WTC11 (cell line): ENCODE results near the gene ZNF358. TPM values are rescaled to one million over a fixed set of nuclear protein-coding genes. Genes with fewer than 3 reads are reported as not detected.
A peak's percentile ranks its signal among the peaks of the same experiment; 100 is the strongest.

Experiments
- ATF1 ChIP-seq: sonication (generic); formaldehyde crosslinking; IDR thresholded peaks from 2 replicates; pipeline ENCODE4 v1.8.1; 2023; ENCODE audit warnings: mild to moderate bottlenecking, moderate library complexity, missing genetic modification reagents
- EMX1 ChIP-seq: fragments of 250-450 bp; sonication (Bioruptor Pico); IDR thresholded peaks from 2 replicates; pipeline ENCODE4 v1.8.0; 2021; ENCODE audit warnings: mild to moderate bottlenecking
- FOXP1 ChIP-seq: sonication (generic); formaldehyde crosslinking; IDR thresholded peaks from 2 replicates; pipeline ENCODE4 v1.8.0; 2022; ENCODE audit warnings: missing genetic modification reagents, mild to moderate bottlenecking, moderate library complexity, borderline replicate concordance
- GRHL2 ChIP-seq: fragments of 250-450 bp; sonication (Bioruptor Pico); IDR thresholded peaks from 2 replicates; pipeline ENCODE4 v1.8.0; 2022; ENCODE audit warnings: mild to moderate bottlenecking, moderate library complexity; ENCODE audit not compliant: insufficient replicate concordance, severe bottlenecking
- GTF2I ChIP-seq: fragments of 250-450 bp; sonication (Bioruptor Pico); conservative IDR thresholded peaks from 2 replicates; pipeline ENCODE4 v1.4.0; 2021; ENCODE audit warnings: mild to moderate bottlenecking
- KAT7 ChIP-seq: sonication (generic); formaldehyde crosslinking; IDR thresholded peaks from 2 replicates; pipeline ENCODE4 v1.8.1; 2023; ENCODE audit warnings: missing genetic modification reagents, mild to moderate bottlenecking, borderline replicate concordance
- NFATC4 ChIP-seq: fragments of 250-450 bp; sonication (Bioruptor Pico); IDR thresholded peaks from 2 replicates; pipeline ENCODE4 v1.9.0; 2021; ENCODE audit warnings: mild to moderate bottlenecking
- NFYB ChIP-seq: sonication (generic); formaldehyde crosslinking; conservative IDR thresholded peaks from 2 replicates; pipeline ENCODE4 v1.8.0; 2022; ENCODE audit warnings: low read depth, missing genetic modification reagents
- NR1H2 ChIP-seq: sonication (generic); formaldehyde crosslinking; IDR thresholded peaks from 2 replicates; pipeline ENCODE4 v1.9.0; 2021; ENCODE audit warnings: mild to moderate bottlenecking, moderate library complexity, missing genetic modification reagents
- TCF7 ChIP-seq: sonication (generic); formaldehyde crosslinking; IDR thresholded peaks from 2 replicates; pipeline ENCODE4 v1.8.0; 2022; ENCODE audit warnings: mild to moderate bottlenecking, low read depth, missing genetic modification reagents, moderate library complexity
- TEAD4 ChIP-seq: sonication (generic); formaldehyde crosslinking; IDR thresholded peaks from 2 replicates; pipeline ENCODE4 v1.8.0; 2022; ENCODE audit warnings: mild to moderate bottlenecking, missing genetic modification reagents
- ZNF232 ChIP-seq: sonication (generic); formaldehyde crosslinking; IDR thresholded peaks from 2 replicates; pipeline ENCODE4 v1.8.0; 2022; ENCODE audit warnings: mild to moderate bottlenecking, missing genetic modification reagents
- ZNF416 ChIP-seq: fragments of 250-450 bp; sonication (Bioruptor Pico); IDR thresholded peaks from 2 replicates; pipeline ENCODE4 v1.9.0; 2021; ENCODE audit warnings: mild to moderate bottlenecking, inconsistent platforms
- total RNA-seq: library from RNA; stranded (reverse); gene quantifications from 3 replicates; pipeline ENCODE4 v1.2.3, GENCODE V29; 2021
- TF ChIP-seq, protein P1 (sequence below): fragments of 250-450 bp; sonication (Bioruptor Pico); IDR thresholded peaks from 2 replicates; pipeline ENCODE4 v1.8.0; 2021; ENCODE audit warnings: mild to moderate bottlenecking
- TF ChIP-seq, protein P2 (sequence below): sonication (generic); formaldehyde crosslinking; IDR thresholded peaks from 2 replicates; pipeline ENCODE4 v1.8.0; 2022; ENCODE audit warnings: mild to moderate bottlenecking, missing genetic modification reagents
- TF ChIP-seq, protein P3 (sequence below): sonication (generic); formaldehyde crosslinking; IDR thresholded peaks from 2 replicates; pipeline ENCODE4 v1.8.0; 2022; ENCODE audit warnings: mild to moderate bottlenecking, missing genetic modification reagents
- TF ChIP-seq, protein P4 (sequence below): sonication (generic); formaldehyde crosslinking; IDR thresholded peaks from 2 replicates; pipeline ENCODE4 v1.8.0; 2023; ENCODE audit warnings: missing genetic modification reagents
- TF ChIP-seq, protein P5 (sequence below): fragments of 250-450 bp; sonication (Bioruptor Pico); IDR thresholded peaks from 2 replicates; pipeline ENCODE4 v1.9.0; 2021; ENCODE audit warnings: mild to moderate bottlenecking
- TF ChIP-seq, protein P6 (sequence below): fragments of 250-450 bp; sonication (Bioruptor Pico); IDR thresholded peaks from 2 replicates; pipeline ENCODE4 v2.1.2; 2022; ENCODE audit warnings: mild to moderate bottlenecking, moderate library complexity
- TF ChIP-seq, protein P7 (sequence below): fragments of 250-450 bp; sonication (Bioruptor Pico); IDR thresholded peaks from 2 replicates; pipeline ENCODE4 v1.9.0; 2021; ENCODE audit warnings: mild to moderate bottlenecking
- TF ChIP-seq, protein P8 (sequence below): sonication (generic); formaldehyde crosslinking; IDR thresholded peaks from 2 replicates; pipeline ENCODE4 v1.8.0; 2023; ENCODE audit warnings: missing genetic modification reagents, mild to moderate bottlenecking, borderline replicate concordance
- TF ChIP-seq, protein P9 (sequence below): sonication (generic); formaldehyde crosslinking; IDR thresholded peaks from 2 replicates; pipeline ENCODE4 v1.8.1; 2022; ENCODE audit warnings: missing genetic modification reagents, borderline replicate concordance
- TF ChIP-seq, protein P10 (sequence below): fragments of 250-450 bp; sonication (Bioruptor Pico); IDR thresholded peaks from 2 replicates; pipeline ENCODE4 v1.9.0; 2021; ENCODE audit warnings: moderate library complexity, mild to moderate bottlenecking, inconsistent platforms, borderline replicate concordance

Gene ZNF358
- total RNA-seq, 1 experiment from 2014 or later: 37.5 TPM

DNA sequence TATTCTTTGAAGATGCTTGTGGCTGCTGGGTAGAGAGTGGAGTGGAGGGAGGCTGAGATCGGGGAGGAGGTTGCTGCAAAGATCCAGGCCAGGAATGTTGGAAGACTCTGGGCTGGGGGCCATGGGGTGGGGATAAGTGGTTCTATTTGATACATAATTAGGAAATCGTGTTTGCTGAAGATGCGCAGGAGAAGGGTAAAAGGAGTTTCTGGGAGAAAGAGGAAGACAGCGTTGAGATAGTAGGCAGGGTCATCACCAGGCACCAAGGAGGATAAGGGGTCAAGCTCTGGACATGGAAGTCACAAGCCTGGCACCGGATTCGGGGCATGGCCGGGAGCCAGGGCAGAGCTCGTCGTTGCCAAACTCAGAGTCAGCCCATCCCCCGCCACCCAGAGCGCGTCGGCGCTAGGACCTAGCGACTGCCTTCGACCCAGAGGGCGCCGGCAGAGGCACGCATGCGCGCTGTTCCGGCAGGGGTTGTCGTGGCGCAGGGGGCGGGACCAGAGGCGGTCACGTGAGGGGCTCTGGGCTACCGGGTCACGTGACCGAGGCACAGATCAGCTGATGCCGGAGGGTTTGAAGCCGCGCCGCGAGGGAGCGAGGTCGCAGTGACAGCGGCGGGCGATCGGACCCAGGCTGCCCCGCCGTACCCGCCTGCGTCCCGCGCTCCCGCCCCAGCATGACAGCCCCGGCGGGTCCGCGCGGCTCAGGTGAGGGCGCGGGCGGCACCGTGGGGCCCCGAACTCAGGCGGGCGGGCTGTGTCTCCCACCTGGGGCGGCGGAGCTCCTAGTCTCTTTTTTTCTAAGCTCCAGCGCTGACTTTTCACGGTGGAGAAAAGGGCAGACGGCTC, 6.4 kb downstream of the ZNF358 start, which contains the start of gene MCOLN1 (continued):
- TF ChIP-seq ZNF416 (CRISPR knock-in tag) (peak; percentile 49; the same call in 1 of the 2 replicates), KAT7 (CRISPR knock-in tag) (no peak), EMX1 (CRISPR knock-in tag) (no peak; the same call in 1 of the 2 replicates), GRHL2 (CRISPR knock-in tag) (no peak), ATF1 (CRISPR knock-in tag) (no peak), NFATC4 (CRISPR knock-in tag) (no peak), TCF7 (no peak), GTF2I (CRISPR knock-in tag) (no peak), FOXP1 (CRISPR knock-in tag) (peak; percentile 72), NFYB (CRISPR knock-in tag) (no peak), TEAD4 (no peak), NR1H2 (CRISPR knock-in tag) (no peak), ZNF232 (CRISPR knock-in tag) (peak; percentile 84)
- TF ChIP-seq, protein P1, sequence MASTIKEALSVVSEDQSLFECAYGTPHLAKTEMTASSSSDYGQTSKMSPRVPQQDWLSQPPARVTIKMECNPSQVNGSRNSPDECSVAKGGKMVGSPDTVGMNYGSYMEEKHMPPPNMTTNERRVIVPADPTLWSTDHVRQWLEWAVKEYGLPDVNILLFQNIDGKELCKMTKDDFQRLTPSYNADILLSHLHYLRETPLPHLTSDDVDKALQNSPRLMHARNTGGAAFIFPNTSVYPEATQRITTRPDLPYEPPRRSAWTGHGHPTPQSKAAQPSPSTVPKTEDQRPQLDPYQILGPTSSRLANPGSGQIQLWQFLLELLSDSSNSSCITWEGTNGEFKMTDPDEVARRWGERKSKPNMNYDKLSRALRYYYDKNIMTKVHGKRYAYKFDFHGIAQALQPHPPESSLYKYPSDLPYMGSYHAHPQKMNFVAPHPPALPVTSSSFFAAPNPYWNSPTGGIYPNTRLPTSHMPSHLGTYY (CRISPR knock-in tag): no peak
- TF ChIP-seq, protein P2, sequence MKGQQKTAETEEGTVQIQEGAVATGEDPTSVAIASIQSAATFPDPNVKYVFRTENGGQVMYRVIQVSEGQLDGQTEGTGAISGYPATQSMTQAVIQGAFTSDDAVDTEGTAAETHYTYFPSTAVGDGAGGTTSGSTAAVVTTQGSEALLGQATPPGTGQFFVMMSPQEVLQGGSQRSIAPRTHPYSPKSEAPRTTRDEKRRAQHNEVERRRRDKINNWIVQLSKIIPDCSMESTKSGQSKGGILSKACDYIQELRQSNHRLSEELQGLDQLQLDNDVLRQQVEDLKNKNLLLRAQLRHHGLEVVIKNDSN (CRISPR knock-in tag): peak; percentile 100
- TF ChIP-seq, protein P3, sequence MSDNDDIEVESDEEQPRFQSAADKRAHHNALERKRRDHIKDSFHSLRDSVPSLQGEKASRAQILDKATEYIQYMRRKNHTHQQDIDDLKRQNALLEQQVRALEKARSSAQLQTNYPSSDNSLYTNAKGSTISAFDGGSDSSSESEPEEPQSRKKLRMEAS (CRISPR knock-in tag): peak; percentile 91
- TF ChIP-seq, protein P4, sequence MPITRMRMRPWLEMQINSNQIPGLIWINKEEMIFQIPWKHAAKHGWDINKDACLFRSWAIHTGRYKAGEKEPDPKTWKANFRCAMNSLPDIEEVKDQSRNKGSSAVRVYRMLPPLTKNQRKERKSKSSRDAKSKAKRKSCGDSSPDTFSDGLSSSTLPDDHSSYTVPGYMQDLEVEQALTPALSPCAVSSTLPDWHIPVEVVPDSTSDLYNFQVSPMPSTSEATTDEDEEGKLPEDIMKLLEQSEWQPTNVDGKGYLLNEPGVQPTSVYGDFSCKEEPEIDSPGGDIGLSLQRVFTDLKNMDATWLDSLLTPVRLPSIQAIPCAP (CRISPR knock-in tag): no peak
- TF ChIP-seq, protein P5, sequence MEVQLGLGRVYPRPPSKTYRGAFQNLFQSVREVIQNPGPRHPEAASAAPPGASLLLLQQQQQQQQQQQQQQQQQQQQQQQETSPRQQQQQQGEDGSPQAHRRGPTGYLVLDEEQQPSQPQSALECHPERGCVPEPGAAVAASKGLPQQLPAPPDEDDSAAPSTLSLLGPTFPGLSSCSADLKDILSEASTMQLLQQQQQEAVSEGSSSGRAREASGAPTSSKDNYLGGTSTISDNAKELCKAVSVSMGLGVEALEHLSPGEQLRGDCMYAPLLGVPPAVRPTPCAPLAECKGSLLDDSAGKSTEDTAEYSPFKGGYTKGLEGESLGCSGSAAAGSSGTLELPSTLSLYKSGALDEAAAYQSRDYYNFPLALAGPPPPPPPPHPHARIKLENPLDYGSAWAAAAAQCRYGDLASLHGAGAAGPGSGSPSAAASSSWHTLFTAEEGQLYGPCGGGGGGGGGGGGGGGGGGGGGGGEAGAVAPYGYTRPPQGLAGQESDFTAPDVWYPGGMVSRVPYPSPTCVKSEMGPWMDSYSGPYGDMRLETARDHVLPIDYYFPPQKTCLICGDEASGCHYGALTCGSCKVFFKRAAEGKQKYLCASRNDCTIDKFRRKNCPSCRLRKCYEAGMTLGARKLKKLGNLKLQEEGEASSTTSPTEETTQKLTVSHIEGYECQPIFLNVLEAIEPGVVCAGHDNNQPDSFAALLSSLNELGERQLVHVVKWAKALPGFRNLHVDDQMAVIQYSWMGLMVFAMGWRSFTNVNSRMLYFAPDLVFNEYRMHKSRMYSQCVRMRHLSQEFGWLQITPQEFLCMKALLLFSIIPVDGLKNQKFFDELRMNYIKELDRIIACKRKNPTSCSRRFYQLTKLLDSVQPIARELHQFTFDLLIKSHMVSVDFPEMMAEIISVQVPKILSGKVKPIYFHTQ (CRISPR knock-in tag): no peak
- TF ChIP-seq, protein P6, sequence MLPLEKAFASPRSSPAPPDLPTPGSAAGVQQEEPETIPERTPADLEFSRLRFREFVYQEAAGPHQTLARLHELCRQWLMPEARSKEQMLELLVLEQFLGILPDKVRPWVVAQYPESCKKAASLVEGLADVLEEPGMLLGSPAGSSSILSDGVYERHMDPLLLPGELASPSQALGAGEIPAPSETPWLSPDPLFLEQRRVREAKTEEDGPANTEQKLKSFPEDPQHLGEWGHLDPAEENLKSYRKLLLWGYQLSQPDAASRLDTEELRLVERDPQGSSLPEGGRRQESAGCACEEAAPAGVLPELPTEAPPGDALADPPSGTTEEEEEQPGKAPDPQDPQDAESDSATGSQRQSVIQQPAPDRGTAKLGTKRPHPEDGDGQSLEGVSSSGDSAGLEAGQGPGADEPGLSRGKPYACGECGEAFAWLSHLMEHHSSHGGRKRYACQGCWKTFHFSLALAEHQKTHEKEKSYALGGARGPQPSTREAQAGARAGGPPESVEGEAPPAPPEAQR (CRISPR knock-in tag): no peak
- TF ChIP-seq, protein P7, sequence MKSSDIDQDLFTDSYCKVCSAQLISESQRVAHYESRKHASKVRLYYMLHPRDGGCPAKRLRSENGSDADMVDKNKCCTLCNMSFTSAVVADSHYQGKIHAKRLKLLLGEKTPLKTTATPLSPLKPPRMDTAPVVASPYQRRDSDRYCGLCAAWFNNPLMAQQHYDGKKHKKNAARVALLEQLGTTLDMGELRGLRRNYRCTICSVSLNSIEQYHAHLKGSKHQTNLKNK (CRISPR knock-in tag): peak; percentile 91; the same call in 1 of the 2 replicates
- TF ChIP-seq, protein P8, sequence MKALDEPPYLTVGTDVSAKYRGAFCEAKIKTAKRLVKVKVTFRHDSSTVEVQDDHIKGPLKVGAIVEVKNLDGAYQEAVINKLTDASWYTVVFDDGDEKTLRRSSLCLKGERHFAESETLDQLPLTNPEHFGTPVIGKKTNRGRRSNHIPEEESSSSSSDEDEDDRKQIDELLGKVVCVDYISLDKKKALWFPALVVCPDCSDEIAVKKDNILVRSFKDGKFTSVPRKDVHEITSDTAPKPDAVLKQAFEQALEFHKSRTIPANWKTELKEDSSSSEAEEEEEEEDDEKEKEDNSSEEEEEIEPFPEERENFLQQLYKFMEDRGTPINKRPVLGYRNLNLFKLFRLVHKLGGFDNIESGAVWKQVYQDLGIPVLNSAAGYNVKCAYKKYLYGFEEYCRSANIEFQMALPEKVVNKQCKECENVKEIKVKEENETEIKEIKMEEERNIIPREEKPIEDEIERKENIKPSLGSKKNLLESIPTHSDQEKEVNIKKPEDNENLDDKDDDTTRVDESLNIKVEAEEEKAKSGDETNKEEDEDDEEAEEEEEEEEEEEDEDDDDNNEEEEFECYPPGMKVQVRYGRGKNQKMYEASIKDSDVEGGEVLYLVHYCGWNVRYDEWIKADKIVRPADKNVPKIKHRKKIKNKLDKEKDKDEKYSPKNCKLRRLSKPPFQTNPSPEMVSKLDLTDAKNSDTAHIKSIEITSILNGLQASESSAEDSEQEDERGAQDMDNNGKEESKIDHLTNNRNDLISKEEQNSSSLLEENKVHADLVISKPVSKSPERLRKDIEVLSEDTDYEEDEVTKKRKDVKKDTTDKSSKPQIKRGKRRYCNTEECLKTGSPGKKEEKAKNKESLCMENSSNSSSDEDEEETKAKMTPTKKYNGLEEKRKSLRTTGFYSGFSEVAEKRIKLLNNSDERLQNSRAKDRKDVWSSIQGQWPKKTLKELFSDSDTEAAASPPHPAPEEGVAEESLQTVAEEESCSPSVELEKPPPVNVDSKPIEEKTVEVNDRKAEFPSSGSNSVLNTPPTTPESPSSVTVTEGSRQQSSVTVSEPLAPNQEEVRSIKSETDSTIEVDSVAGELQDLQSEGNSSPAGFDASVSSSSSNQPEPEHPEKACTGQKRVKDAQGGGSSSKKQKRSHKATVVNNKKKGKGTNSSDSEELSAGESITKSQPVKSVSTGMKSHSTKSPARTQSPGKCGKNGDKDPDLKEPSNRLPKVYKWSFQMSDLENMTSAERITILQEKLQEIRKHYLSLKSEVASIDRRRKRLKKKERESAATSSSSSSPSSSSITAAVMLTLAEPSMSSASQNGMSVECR (CRISPR knock-in tag): peak; percentile 94; the same call in 1 of the 2 replicates
- TF ChIP-seq, protein P9, sequence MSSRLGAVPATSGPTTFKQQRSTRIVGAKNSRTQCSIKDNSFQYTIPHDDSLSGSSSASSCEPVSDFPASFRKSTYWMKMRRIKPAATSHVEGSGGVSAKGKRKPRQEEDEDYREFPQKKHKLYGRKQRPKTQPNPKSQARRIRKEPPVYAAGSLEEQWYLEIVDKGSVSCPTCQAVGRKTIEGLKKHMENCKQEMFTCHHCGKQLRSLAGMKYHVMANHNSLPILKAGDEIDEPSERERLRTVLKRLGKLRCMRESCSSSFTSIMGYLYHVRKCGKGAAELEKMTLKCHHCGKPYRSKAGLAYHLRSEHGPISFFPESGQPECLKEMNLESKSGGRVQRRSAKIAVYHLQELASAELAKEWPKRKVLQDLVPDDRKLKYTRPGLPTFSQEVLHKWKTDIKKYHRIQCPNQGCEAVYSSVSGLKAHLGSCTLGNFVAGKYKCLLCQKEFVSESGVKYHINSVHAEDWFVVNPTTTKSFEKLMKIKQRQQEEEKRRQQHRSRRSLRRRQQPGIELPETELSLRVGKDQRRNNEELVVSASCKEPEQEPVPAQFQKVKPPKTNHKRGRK: no peak
- TF ChIP-seq, protein P10, sequence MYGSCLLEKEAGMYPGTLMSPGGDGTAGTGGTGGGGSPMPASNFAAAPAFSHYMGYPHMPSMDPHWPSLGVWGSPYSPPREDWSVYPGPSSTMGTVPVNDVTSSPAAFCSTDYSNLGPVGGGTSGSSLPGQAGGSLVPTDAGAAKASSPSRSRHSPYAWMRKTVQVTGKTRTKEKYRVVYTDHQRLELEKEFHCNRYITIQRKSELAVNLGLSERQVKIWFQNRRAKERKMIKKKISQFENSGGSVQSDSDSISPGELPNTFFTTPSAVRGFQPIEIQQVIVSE: no peak
